ENCODE results near the gene FHOD3.

Gene FHOD3

DNA sequence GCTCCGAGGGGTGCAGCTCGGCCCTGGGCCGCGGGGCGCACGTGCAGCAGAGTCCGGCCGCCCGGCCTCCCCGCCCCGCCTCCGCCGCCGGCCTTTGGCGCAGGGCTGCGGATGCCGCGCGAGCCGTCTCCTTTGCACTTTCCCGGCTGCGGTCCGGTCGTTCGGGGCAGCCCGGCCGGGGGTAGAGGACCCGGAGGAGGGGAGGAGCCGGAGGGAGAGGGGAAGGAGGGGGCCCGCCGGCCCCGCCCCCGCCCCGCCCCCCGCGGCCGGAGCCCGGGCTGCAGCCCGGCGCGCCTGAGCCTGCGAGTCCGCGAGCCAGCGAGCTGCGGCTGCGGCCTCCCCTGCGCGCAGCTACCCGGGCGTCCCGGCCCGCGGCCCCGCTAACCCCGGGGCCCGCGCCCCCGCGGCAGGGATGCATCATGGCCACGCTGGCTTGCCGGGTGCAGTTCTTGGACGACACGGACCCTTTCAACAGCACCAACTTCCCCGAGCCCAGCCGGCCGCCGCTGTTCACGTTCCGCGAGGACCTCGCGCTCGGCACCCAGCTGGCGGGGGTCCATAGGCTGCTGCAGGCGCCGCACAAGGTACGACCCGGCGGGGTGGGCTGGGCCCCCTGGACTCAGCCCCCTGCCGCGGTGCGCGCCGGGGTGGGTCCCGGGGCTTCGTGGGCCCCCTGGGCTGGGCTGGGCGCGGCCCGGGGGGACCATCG is at the start of gene FHOD3 (continued):
- TF ChIP-seq, protein P1, sequence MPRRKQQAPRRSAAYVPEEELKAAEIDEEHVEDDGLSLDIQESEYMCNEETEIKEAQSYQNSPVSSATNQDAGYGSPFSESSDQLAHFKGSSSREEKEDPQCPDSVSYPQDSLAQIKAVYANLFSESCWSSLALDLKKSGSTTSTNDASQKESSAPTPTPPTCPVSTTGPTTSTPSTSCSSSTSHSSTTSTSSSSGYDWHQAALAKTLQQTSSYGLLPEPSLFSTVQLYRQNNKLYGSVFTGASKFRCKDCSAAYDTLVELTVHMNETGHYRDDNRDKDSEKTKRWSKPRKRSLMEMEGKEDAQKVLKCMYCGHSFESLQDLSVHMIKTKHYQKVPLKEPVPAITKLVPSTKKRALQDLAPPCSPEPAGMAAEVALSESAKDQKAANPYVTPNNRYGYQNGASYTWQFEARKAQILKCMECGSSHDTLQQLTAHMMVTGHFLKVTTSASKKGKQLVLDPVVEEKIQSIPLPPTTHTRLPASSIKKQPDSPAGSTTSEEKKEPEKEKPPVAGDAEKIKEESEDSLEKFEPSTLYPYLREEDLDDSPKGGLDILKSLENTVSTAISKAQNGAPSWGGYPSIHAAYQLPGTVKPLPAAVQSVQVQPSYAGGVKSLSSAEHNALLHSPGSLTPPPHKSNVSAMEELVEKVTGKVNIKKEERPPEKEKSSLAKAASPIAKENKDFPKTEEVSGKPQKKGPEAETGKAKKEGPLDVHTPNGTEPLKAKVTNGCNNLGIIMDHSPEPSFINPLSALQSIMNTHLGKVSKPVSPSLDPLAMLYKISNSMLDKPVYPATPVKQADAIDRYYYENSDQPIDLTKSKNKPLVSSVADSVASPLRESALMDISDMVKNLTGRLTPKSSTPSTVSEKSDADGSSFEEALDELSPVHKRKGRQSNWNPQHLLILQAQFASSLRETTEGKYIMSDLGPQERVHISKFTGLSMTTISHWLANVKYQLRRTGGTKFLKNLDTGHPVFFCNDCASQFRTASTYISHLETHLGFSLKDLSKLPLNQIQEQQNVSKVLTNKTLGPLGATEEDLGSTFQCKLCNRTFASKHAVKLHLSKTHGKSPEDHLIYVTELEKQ (tag by site-specific recombination; IDR thresholded peaks at IDR 0.05; ENCODE audit: borderline replicate concordance), result no peak
- TF ChIP-seq ZNF366 (tag by site-specific recombination; conservative IDR thresholded peaks at IDR 0.05), result no peak
- no peak for TF ChIP-seq BCL11B (tag by site-specific recombination; IDR thresholded peaks at IDR 0.05; ENCODE audit: low read depth)
- 0 out of 2 replicates have a peak, but pooled peaks have one; percentile 23 for TF ChIP-seq KLF10 (tag by site-specific recombination; IDR thresholded peaks at IDR 0.05)
- no peak for TF ChIP-seq ZNF114 (tag by site-specific recombination; IDR thresholded peaks at IDR 0.05)
- TF ChIP-seq RBAK (tag by site-specific recombination; IDR thresholded peaks at IDR 0.05), result no peak
- peak; percentile 45; the same call in 1 of the 2 replicates for TF ChIP-seq ZIC2 (tag by site-specific recombination; IDR thresholded peaks at IDR 0.05)
- no peak for TF ChIP-seq ZNF776 (tag by site-specific recombination; IDR thresholded peaks at IDR 0.05; ENCODE audit: borderline replicate concordance)
- TF ChIP-seq, protein P2, sequence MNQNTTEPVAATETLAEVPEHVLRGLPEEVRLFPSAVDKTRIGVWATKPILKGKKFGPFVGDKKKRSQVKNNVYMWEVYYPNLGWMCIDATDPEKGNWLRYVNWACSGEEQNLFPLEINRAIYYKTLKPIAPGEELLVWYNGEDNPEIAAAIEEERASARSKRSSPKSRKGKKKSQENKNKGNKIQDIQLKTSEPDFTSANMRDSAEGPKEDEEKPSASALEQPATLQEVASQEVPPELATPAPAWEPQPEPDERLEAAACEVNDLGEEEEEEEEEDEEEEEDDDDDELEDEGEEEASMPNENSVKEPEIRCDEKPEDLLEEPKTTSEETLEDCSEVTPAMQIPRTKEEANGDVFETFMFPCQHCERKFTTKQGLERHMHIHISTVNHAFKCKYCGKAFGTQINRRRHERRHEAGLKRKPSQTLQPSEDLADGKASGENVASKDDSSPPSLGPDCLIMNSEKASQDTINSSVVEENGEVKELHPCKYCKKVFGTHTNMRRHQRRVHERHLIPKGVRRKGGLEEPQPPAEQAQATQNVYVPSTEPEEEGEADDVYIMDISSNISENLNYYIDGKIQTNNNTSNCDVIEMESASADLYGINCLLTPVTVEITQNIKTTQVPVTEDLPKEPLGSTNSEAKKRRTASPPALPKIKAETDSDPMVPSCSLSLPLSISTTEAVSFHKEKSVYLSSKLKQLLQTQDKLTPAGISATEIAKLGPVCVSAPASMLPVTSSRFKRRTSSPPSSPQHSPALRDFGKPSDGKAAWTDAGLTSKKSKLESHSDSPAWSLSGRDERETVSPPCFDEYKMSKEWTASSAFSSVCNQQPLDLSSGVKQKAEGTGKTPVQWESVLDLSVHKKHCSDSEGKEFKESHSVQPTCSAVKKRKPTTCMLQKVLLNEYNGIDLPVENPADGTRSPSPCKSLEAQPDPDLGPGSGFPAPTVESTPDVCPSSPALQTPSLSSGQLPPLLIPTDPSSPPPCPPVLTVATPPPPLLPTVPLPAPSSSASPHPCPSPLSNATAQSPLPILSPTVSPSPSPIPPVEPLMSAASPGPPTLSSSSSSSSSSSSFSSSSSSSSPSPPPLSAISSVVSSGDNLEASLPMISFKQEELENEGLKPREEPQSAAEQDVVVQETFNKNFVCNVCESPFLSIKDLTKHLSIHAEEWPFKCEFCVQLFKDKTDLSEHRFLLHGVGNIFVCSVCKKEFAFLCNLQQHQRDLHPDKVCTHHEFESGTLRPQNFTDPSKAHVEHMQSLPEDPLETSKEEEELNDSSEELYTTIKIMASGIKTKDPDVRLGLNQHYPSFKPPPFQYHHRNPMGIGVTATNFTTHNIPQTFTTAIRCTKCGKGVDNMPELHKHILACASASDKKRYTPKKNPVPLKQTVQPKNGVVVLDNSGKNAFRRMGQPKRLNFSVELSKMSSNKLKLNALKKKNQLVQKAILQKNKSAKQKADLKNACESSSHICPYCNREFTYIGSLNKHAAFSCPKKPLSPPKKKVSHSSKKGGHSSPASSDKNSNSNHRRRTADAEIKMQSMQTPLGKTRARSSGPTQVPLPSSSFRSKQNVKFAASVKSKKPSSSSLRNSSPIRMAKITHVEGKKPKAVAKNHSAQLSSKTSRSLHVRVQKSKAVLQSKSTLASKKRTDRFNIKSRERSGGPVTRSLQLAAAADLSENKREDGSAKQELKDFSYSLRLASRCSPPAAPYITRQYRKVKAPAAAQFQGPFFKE (tag by site-specific recombination; IDR thresholded peaks at IDR 0.05; ENCODE audit: borderline replicate concordance), result no peak
- no peak for TF ChIP-seq ZNF670 (tag by site-specific recombination; IDR thresholded peaks at IDR 0.05; ENCODE audit: low read depth)
- TF ChIP-seq, protein P3, sequence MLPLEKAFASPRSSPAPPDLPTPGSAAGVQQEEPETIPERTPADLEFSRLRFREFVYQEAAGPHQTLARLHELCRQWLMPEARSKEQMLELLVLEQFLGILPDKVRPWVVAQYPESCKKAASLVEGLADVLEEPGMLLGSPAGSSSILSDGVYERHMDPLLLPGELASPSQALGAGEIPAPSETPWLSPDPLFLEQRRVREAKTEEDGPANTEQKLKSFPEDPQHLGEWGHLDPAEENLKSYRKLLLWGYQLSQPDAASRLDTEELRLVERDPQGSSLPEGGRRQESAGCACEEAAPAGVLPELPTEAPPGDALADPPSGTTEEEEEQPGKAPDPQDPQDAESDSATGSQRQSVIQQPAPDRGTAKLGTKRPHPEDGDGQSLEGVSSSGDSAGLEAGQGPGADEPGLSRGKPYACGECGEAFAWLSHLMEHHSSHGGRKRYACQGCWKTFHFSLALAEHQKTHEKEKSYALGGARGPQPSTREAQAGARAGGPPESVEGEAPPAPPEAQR (tag by site-specific recombination; IDR thresholded peaks at IDR 0.05), result no peak
- no peak for TF ChIP-seq ZNF621 (tag by site-specific recombination; IDR thresholded peaks at IDR 0.05)
- TF ChIP-seq, protein P4, sequence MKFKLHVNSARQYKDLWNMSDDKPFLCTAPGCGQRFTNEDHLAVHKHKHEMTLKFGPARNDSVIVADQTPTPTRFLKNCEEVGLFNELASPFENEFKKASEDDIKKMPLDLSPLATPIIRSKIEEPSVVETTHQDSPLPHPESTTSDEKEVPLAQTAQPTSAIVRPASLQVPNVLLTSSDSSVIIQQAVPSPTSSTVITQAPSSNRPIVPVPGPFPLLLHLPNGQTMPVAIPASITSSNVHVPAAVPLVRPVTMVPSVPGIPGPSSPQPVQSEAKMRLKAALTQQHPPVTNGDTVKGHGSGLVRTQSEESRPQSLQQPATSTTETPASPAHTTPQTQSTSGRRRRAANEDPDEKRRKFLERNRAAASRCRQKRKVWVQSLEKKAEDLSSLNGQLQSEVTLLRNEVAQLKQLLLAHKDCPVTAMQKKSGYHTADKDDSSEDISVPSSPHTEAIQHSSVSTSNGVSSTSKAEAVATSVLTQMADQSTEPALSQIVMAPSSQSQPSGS (tag by site-specific recombination; IDR thresholded peaks at IDR 0.05; ENCODE audit: low read depth), result no peak
- no peak for TF ChIP-seq ZNF585B (tag by site-specific recombination; IDR thresholded peaks at IDR 0.05)
- no peak for TF ChIP-seq REPIN1 (tag by site-specific recombination; IDR thresholded peaks at IDR 0.05; ENCODE audit: low read depth)
- TF ChIP-seq ZNF391 (tag by site-specific recombination; IDR thresholded peaks at IDR 0.05; ENCODE audit: borderline replicate concordance, low read depth), result no peak
- TF ChIP-seq ZNF830 (tag by site-specific recombination; IDR thresholded peaks at IDR 0.05; ENCODE audit: low read depth), result no peak
- TF ChIP-seq MEIS1 (CRISPR knock-in tag; IDR thresholded peaks at IDR 0.05; ENCODE audit: borderline replicate concordance), result no peak
- TF ChIP-seq ZNF747 (tag by site-specific recombination; IDR thresholded peaks at IDR 0.05), result no peak
- TF ChIP-seq, protein P5, sequence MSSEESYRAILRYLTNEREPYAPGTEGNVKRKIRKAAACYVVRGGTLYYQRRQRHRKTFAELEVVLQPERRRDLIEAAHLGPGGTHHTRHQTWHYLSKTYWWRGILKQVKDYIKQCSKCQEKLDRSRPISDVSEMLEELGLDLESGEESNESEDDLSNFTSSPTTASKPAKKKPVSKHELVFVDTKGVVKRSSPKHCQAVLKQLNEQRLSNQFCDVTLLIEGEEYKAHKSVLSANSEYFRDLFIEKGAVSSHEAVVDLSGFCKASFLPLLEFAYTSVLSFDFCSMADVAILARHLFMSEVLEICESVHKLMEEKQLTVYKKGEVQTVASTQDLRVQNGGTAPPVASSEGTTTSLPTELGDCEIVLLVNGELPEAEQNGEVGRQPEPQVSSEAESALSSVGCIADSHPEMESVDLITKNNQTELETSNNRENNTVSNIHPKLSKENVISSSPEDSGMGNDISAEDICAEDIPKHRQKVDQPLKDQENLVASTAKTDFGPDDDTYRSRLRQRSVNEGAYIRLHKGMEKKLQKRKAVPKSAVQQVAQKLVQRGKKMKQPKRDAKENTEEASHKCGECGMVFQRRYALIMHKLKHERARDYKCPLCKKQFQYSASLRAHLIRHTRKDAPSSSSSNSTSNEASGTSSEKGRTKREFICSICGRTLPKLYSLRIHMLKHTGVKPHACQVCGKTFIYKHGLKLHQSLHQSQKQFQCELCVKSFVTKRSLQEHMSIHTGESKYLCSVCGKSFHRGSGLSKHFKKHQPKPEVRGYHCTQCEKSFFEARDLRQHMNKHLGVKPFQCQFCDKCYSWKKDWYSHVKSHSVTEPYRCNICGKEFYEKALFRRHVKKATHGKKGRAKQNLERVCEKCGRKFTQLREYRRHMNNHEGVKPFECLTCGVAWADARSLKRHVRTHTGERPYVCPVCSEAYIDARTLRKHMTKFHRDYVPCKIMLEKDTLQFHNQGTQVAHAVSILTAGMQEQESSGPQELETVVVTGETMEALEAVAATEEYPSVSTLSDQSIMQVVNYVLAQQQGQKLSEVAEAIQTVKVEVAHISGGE (tag by site-specific recombination; conservative IDR thresholded peaks at IDR 0.05; ENCODE audit: low read depth), result peak; percentile 44; the same call in 1 of the 2 replicates
- TF ChIP-seq ZNF701 (tag by site-specific recombination; IDR thresholded peaks at IDR 0.05), result no peak
- no peak for TF ChIP-seq ZNF24 (tag by site-specific recombination; IDR thresholded peaks at IDR 0.05)
- TF ChIP-seq OSR2 (tag by site-specific recombination; IDR thresholded peaks at IDR 0.05), result no peak
- TF ChIP-seq ZNF169 (tag by site-specific recombination; IDR thresholded peaks at IDR 0.05), result no peak
